HG03159 (cell line): ENCODE measurements around the gene PLBD2.

ENCODE experiments used
- ATAC-seq: cut with Tn5 transposase; IDR thresholded peaks from one replicate; pipeline ENCODE4 v1.9.1; 2021; ENCODE audit warnings: mild to moderate bottlenecking, moderate library complexity; ENCODE audit not compliant: unreplicated experiment

PLBD2 gene

GRCh38 chr12:113414519-113415038 is 56.2 kb downstream of the PLBD2 start:
- no peak for ATAC-seq

DNA sequence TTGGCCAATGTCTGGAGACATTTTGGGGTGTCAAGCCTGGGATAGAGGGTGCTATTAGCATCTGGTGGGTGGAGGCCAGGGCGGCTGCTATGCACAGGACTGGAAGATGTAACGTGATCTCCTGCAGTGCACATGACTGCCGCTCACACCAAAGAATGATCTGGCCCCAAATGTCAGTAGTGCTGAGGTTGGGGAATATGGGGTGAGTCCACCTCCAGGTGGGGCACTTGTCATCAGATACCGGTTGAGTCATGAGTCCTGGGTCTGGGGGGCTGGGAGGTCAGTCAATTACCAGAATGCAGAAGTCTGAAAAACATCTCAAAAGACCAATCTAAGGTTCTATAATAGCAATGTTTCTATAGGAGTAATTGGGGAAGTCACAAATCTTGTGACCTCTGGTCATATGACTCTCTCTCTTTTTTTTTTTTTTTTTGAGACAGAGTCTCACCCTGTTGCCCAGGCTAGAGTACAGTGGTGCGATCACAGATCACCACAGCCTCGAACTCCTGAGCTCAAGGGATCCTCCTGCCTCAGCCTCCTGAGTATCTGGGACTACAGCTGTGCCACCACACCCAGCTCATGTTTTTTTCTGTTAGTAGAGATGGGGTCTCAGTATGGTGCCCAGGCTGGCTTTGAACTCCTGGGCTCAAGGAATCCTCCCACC is 57.8 kb downstream of the PLBD2 start:
- ATAC-seq = no peak

- ATAC-seq = no peak
Measured at GRCh38 chr12:113418213-113418879, 60.0 kb downstream of the PLBD2 start.

DNA sequence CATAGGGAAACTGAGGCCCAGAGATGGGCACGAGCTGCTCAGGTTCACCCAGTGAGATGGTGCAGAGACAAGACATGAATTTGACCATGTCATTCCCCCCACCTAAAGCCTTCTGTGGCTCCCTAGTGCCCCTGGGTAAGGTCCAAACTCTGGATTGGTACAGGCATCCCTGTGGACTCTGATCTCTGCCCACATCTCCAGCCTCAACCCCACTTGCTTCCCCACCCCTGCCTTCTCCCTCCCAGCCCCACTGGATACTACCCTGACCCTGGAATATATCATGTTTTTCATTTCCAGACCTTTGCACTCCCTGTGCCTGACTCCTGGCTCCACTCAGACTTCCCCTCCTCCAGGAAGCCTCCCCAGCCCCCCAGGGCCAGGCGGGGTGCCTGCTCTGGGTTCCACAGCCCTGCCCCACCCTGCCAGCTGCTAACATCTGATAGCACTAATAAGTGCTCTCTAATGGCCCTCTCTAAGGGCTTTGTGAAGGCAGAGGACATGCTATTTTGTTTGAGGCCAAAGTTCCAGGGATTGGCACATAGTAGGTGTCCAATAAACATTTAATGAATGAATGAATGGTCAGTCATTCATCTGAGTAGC is 62.7 kb downstream of the PLBD2 start:
- ATAC-seq = no peak

- ATAC-seq = peak; percentile 83
Measured at GRCh38 chr12:113422030-113422885, 63.9 kb downstream of the PLBD2 start, which contains the start of gene SDSL. TSS of gene SDSL (plus strand) at chr12:113422380. CDS start at chr12:113427983, 5,603 bp downstream.

DNA sequence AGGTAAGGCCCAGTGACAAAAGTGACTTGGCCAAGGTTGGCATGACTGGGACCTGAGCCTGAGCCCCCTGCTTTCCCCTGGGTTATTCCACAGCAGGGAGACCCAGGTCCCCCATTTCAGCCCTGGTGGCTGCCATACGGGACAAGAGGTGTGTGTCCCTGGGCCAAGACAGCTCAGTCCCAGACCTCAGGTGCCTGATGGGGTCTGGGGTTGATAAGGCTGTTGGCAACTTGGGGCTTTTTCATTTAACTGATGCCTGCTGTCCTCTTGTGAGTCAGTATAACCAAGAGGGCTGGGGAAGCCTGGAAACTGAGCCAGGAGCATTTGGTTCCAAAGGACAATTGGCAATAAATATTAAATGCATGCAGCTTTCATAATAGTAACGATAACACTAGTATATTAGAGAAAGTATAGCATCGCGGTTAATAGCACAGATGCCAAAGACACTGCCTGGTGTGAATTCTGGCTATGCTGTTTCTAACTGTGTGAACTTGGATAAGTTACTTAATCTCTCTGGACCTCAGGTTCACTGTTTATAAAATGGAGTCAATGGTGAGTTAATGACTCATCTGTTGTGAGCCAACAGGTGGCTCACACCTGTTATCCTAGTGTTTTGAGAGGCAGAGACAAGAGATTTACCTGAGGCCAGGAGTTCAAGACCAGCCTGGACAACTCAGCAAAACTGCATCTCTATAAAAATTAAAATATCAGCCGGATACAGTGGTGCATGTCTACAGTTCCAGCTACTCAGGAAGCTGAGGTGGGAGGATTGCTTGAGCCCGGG is 64.7 kb downstream of the PLBD2 start:
- ATAC-seq = no peak

- no peak for ATAC-seq
Measured at GRCh38 chr12:113424456-113424855, 66.1 kb downstream of the PLBD2 start.

- no peak for ATAC-seq
Measured at GRCh38 chr12:113424915-113425823, 66.8 kb downstream of the PLBD2 start.

- ATAC-seq = no peak
Measured at GRCh38 chr12:113425960-113426453, 67.6 kb downstream of the PLBD2 start.

DNA sequence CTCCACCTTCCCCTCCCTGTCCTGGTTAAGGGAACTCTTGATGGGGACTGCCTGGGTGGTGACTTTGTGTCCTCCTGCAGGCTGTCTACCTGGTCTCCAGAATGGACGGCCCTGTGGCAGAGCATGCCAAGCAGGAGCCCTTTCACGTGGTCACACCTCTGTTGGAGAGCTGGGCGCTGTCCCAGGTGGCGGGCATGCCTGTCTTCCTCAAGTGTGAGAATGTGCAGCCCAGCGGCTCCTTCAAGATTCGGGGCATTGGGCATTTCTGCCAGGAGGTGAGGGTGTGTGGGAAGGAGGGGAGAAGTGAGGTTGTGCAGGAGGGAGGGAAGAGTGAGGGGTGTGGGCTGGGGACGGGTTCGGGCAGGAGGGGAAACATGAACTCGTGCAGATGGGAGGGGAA is 69.5 kb downstream of the PLBD2 start:
- no peak for ATAC-seq

GRCh38 chr12:113428482-113428881 is 70.1 kb downstream of the PLBD2 start:
- ATAC-seq = no peak

GRCh38 chr12:113432986-113433385 is 74.6 kb downstream of the PLBD2 start:
- no peak for ATAC-seq

- no peak for ATAC-seq
Measured at GRCh38 chr12:113435367-113435766, 77.0 kb downstream of the PLBD2 start.

GRCh38 chr12:113436586-113436985 is 78.2 kb downstream of the PLBD2 start:
- no peak for ATAC-seq

DNA sequence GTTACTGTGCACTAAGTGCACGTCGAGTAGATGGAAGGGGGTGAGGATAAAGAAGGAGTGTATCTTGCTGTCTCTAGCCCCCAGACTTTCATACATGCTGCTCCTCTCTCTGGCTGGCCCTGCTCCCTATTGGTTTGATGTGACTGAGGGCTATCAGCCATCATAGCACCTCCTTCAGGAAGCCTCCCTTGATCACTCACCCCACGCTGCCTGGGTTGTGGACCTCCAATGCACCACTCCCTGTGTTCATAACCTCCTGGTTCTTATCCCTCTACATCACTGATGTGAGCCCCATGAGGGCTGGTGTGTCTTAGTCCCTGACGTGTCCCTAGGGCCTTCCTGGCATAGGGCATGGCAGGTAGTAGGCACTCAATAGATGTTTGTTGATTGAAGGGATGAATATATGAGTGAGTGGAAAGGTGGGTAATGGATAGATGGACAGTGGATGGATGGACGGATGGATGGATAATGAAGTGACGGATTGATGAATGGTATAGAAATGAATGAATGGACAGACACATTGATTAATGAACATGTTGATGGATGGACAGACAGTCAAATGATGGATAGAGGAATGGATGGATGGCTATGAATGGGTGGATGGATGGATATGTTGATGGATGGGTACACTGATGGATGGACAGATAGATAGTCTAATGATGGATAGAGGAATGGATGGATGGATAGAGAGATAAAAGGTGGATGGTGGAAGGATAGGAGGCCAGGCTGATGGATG is 78.8 kb downstream of the PLBD2 start:
- no peak for ATAC-seq

- no peak for ATAC-seq
Measured at GRCh38 chr12:113437729-113438100, 79.3 kb downstream of the PLBD2 start.

DNA sequence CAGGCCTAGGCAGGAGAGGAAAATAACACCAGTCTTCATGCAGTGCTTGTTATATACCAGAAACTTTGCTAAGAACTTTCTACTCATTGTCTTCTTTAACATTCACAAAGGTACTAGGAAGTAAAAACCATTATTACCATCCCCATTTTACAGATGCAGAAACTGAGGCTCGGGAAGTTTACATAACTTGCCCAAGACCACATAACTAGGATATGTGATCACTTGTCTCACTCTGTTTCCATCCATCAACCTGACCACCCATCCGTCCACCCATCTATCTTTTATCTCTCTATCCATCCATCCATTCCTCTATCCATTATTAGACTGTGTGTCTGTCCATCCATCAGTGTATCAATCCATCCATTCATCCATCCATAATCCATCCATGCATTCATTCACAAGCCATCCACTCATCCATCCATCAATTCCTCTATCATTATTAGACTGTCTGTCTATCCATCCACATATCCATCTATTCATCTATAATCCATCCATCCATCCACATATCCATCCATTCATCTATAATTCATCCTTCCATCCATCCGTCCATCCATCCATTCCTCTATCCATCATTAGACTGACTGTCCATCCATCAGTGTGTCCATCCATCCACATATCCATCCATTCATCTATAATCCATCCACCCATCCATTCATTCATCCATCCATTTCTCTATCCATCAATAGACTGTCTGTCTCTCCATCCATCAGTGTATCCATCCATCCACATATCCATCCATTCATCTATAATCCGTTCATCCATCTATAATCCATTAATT is 80.3 kb downstream of the PLBD2 start:
- ATAC-seq = no peak

GRCh38 chr12:113439301-113439597 is 80.9 kb downstream of the PLBD2 start:
- no peak for ATAC-seq
